HL-60 (cell line): ENCODE measurements around the gene LRMDA.

ENCODE experiments used
- CTCF ChIP-seq: IDR thresholded peaks from one replicate; pipeline ENCODE4 v1.5.1; 2011; ENCODE audit warnings: low read length, control low read depth, inconsistent platforms; ENCODE audit not compliant: insufficient read depth
- REST ChIP-seq: IDR thresholded peaks from 2 replicates; pipeline ENCODE4 v1.6.1; 2012; ENCODE audit warnings: low read depth; ENCODE audit not compliant: insufficient replicate concordance

DNA sequence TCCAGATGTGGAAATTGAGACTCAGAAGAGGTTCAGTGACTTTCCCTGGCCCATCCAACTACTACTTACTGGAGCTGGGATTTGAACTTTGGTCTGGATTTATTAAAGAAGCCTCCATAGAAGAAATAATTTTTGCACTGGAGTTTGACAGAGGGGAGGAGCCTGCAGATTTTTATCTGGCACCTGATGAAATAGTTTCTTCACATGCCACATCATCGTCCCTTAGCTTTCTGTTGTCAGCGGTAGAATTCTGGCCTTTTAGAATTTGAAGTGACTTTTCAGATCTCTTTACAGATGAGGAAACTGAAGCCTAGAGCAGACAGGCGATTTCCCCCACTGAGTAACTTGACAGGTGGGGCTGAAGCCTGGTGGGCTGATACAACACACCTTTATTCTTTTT lies 233.5 kb downstream of the LRMDA start:
- TF ChIP-seq CTCF (no peak), REST (no peak)
